ENCODE measurements around the gene EHD1.

EHD1 gene

GRCh38 chr11:64841592-64842365 lies 36.6 kb downstream of the EHD1 start:
- no peak for DNase-seq

- DNase-seq = no peak
Observed at GRCh38 chr11:64839887-64840782, 38.3 kb downstream of the EHD1 start.

- no peak for DNase-seq
Observed at GRCh38 chr11:64839335-64839734, 39.1 kb downstream of the EHD1 start.

GRCh38 chr11:64838600-64839334 lies 39.7 kb downstream of the EHD1 start:
- no peak for DNase-seq

- no peak for DNase-seq
Observed at GRCh38 chr11:64837887-64838351, 40.5 kb downstream of the EHD1 start.

- no peak for DNase-seq
Observed at GRCh38 chr11:64836448-64837072, 41.9 kb downstream of the EHD1 start.

- DNase-seq = no peak
Observed at GRCh38 chr11:64835616-64836447, 42.6 kb downstream of the EHD1 start.

GRCh38 chr11:64834723-64835615 lies 43.5 kb downstream of the EHD1 start:
- no peak for DNase-seq

GRCh38 chr11:64834031-64834722 lies 44.2 kb downstream of the EHD1 start:
- no peak for DNase-seq

GRCh38 chr11:64833509-64833908 lies 44.9 kb downstream of the EHD1 start:
- no peak for DNase-seq

- no peak for DNase-seq
Observed at GRCh38 chr11:64833198-64833502, 45.3 kb downstream of the EHD1 start.

GRCh38 chr11:64832467-64833197 lies 45.8 kb downstream of the EHD1 start:
- DNase-seq = no peak

- DNase-seq = no peak
Observed at GRCh38 chr11:64831411-64831891, 47.0 kb downstream of the EHD1 start.

GRCh38 chr11:64829536-64830251 lies 48.7 kb downstream of the EHD1 start:
- DNase-seq = no peak

- DNase-seq = no peak
Observed at GRCh38 chr11:64827451-64827839, 51.0 kb downstream of the EHD1 start.

- no peak for DNase-seq
Observed at GRCh38 chr11:64826578-64827450, 51.6 kb downstream of the EHD1 start.

- DNase-seq = no peak
Observed at GRCh38 chr11:64826062-64826461, 52.4 kb downstream of the EHD1 start.

Data from activated CD4-positive, CD25-positive, alpha-beta regulatory T cell treated with anti-CD3 and anti-CD28 coated beads, Interleukin-2, amount 50 U/mL, for 72 hours (primary cell).